GM18951 (cell line): Measurements from ENCODE around the gene CPT1B.
A peak's percentile ranks its signal among the peaks of the same experiment; 100 is the strongest.

Source experiments
- POLR2A ChIP-seq: IDR thresholded peaks from 4 replicates; pipeline ENCODE4 v1.6.1; 2011; ENCODE audit warnings: mild to moderate bottlenecking; ENCODE audit not compliant: insufficient read length, insufficient read depth; ENCODE audit errors: extremely low read depth
- in situ Hi-C: fragments of 300-500 bp; cut with MboI; formaldehyde crosslinking; loops from one replicate; pipeline ENCODE4 v1.12.0; 2022; ENCODE audit warnings: low sequenced_read_pairs, mixed read lengths, inconsistent platforms; ENCODE audit not compliant: unreplicated experiment

The CPT1B gene

GRCh38 chr22:50562523-50563412, 15.5 kb downstream of the CPT1B start, which contains the start of gene SYCE3:
Gene SYCE3, minus strand, starts transcription at chr22:50562919. Its CDS starts 6,514 bp downstream, at chr22:50556405.
- in situ Hi-C loops, result no loop called here
- TF ChIP-seq POLR2A, result peak; percentile 73

DNA sequence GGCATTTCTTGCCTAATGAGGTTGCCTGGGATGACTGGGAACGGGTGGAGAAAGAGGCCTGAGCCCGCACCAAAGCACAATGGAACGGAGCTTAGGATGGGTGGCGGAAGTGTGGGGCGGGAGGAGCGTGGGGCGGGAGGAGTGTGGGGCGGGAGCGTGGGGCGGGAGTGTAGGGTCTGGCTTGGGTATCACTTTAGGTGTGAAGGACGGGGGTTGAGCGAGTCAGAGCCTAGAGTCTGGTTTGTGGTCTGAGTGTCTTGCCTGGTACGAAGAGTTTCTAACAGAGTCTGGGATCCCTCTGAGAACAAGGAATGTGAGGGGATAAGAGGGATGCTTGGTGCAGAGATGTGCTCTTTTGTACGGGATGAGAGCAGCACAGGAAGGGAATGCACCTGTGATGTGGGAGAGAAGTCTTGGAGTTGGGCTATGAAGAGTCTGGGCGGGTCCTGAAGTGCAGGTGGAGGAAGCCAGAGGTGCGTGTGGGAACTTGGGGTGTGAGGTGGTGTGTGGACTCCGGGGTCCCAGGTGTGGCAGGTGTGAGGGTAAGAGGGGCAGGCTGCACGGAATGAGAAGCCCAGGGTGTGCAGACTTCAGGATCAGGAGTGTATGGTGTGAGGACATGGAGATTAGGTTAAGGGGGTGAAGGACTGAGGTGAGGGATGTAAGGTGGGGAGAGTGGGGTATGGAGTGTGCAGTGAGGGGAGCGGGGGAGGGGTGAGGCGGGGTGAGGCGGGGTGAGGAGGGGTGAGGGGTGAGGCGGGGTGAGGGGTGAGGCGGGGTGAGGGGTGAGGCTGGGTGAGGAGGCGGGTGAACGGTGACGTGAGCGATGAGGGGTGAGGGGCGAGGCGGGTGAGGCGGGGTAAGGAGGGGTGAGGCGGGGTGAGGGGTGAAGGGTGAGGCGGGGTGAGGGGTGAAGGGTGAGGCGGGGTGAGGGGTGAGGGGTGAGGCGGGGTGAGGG, 16.5 kb downstream of the CPT1B start:
- in situ Hi-C loops, result no loop called here
- TF ChIP-seq POLR2A, result no peak

GRCh38 chr22:50560034-50560433, 18.2 kb downstream of the CPT1B start:
- in situ Hi-C loops, result no loop called here
- no peak for TF ChIP-seq POLR2A

- in situ Hi-C loops, result no loop called here
- no peak for TF ChIP-seq POLR2A
These were observed 21.5 kb downstream of the CPT1B start for GRCh38 chr22:50556703-50557102.

GRCh38 chr22:50553310-50553709, 24.9 kb downstream of the CPT1B start:
- TF ChIP-seq POLR2A, result no peak
- in situ Hi-C loops, result no loop called here

DNA sequence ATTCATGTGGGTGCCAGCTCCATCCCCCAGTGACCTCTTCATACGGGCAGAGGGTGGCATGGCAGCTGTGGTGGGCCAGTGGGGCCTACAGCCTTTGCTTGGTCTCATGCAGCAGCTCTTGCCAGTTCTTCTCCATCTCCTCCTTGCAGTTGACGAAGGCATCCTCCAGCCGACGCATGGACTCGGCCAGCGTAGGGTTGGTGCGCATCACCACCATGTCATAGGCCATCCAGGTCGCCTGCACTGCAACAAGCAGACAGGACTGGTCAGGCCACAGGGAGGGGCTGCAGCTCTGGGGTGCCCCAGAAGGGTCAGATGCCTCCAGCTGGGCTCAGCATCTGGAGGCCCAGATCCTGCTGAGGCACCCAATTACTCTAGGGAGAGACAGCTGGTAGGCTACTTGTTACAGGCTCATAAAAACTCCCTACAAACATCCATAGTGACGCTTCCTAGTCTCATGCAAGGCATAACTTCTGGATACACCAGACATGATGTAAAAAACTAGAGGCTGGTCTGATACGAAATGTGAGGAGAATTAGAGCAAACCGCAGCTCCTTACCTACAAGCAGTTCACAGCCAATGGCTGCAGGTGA, 27.0 kb downstream of the CPT1B start:
- in situ Hi-C loops, result no loop called here
- no peak for TF ChIP-seq POLR2A

- in situ Hi-C loops, result no loop called here
- TF ChIP-seq POLR2A, result no peak
These were observed 27.8 kb downstream of the CPT1B start for GRCh38 chr22:50550395-50550794.

- in situ Hi-C loops, result no loop called here
- no peak for TF ChIP-seq POLR2A
These were observed 29.1 kb downstream of the CPT1B start for GRCh38 chr22:50548921-50549790.

DNA sequence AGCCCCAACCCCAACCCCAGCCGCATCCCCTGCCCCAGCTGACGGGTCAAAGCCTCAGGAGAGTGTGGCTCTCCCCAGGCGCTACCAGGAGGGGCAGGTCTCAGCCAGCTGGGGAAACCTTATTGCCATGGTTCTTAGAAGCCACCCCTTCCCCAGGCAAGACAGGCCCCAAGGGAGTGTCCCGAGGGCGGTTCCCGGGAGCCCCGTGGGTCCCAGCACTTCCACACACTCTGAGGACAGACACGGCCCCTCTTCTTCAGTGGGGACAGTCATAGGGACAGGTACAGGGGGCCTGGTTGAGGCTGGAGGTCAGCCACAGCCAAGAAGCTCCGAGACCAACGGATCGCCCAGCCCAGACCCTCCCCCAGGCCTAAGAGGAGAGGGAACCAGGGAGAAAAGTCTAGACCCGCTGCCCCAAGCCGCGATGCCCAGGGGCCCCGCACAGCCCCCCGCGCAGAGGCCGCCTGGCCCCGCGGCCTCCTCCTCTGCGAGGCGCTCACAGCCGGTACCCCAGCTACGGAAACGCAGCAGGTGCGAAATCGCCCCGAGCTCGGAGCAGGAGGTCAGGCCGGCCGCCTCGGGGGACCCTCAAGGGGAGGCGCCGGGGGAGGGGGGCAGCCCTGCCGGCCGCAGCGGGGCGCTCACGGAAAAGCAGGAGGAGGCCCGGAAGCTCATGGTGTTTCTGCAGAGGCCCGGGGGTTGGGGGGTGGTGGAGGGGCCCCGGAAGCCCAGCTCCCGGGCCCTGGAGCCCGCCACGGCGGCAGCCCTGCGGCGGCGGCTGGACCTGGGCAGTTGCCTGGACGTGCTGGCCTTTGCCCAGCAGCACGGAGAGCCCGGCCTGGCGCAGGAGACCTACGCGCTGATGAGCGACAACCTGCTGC, 29.9 kb downstream of the CPT1B start:
- in situ Hi-C loops, result no loop called here
- peak; percentile 67 for TF ChIP-seq POLR2A

DNA sequence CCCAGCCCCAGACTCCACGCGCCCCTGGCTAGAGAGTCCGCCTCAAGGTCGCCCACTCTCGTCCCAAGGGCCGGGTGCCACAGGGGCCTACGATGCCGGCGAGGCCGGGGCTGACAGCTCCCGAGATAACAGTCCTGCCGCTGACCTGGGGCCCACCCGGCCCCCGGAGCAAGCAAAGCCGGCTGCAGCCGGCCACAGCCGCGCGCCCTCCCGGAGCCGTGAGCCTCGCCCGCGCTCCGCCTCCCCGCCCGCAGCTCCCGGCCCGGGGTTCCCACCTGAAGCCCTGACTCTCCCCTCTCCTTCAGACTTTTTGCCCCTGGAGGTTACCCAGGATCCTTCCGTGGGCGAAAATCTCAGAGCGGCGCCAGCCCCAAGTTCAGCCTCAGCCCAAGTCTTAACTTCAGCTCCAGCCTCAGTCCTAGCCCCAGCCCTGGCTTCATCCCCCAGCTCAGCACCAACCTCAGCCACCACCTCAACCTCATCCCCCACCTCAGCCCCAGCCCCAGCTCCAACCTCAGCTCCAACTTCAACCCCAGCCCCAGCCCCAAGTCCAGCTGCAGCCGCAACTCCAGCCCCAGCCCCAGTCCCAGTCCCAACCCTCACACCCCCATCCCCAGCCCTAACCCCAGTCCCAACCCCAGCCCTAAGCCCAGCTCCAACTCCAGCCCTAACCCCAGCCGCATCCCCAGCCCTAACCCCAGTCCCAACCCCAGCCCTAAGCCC, 30.8 kb downstream of the CPT1B start:
- TF ChIP-seq POLR2A, result no peak
- in situ Hi-C loops, result no loop called here
